Gastroesophageal sphincter (tissue), 3 donors: ENCODE results near the gene HOMER2.

Experiments used
- EP300 ChIP-seq: sonication (generic); formaldehyde crosslinking; IDR thresholded peaks from one replicate; pipeline ENCODE4 v1.6.1; 2017; ENCODE audit warnings: antibody characterized with exemption, mild to moderate bottlenecking
- POLR2A ChIP-seq, 2 donors: fragments of 450-650 bp; IDR thresholded peaks; one replicate each; pipeline ENCODE4 v1.6.1; 2017; ENCODE audit warnings: antibody characterized with exemption in 2 of 2, mild to moderate bottlenecking in 2 of 2, moderate library complexity in 1 of 2
- POLR2AphosphoS5 ChIP-seq: sonication (generic); formaldehyde crosslinking; IDR thresholded peaks from one replicate; pipeline ENCODE4 v1.6.1; 2017; ENCODE audit warnings: antibody characterized with exemption
- TF ChIP-seq, protein P1 (sequence below), 4 experiments: fragments of 200-600 bp in 2 of 4; fragments of 450-650 bp in 2 of 4; sonication (generic) in 1 of 4; IDR thresholded peaks; one replicate each; pipeline ENCODE4 v1.5.1; 2017 to 2019; ENCODE audit warnings: antibody characterized with exemption in 4 of 4, mild to moderate bottlenecking in 2 of 4, moderate library complexity in 2 of 4

DNA sequence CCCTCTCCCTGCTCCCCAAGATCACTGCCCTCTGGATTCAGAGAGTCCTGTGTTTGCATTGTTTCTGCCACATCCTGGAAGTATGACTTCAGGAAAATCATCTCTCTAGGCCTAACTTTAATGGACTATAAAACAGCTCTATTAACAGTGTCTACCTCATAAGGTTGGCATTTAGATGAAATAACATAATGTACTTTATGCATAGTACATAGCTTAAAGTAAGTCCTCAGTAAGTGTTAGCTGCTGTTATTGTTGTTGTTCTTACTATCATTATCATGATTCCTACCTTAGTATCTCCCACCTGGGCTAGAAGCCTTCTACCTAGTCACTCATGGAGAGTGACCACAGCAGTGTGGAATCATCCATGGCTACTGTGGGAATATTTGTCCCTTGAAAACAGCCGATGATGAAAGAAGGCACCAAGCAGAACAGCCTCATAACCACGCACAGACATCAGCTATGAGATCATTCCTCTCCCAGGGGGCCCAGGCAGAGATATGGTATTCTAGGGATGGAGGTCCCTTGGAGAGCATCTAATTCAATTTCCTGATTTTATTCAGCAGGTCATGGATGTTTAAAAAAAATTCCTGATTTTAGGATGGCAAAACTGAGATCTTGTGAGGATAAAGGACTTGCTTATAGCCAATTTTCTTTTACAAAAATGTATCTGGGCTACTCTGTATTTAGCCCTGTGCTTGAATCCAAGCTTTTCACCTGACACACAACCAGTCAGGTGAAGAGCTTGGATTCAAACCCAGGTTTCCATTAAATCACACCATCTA, 148.5 kb downstream of the HOMER2 start:
- TF ChIP-seq, protein P1, sequence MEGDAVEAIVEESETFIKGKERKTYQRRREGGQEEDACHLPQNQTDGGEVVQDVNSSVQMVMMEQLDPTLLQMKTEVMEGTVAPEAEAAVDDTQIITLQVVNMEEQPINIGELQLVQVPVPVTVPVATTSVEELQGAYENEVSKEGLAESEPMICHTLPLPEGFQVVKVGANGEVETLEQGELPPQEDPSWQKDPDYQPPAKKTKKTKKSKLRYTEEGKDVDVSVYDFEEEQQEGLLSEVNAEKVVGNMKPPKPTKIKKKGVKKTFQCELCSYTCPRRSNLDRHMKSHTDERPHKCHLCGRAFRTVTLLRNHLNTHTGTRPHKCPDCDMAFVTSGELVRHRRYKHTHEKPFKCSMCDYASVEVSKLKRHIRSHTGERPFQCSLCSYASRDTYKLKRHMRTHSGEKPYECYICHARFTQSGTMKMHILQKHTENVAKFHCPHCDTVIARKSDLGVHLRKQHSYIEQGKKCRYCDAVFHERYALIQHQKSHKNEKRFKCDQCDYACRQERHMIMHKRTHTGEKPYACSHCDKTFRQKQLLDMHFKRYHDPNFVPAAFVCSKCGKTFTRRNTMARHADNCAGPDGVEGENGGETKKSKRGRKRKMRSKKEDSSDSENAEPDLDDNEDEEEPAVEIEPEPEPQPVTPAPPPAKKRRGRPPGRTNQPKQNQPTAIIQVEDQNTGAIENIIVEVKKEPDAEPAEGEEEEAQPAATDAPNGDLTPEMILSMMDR (IDR thresholded peaks at IDR 0.05): no peak
- TF ChIP-seq POLR2A (IDR thresholded peaks at IDR 0.05) (no peak), POLR2AphosphoS5 (no peak), EP300 (no peak)
